GM23248 (cell line): ENCODE measurements around the gene TXNRD2.

Experiments
- EZH2 ChIP-seq: fragments of 200-600 bp; sonication (generic); IDR thresholded peaks from 2 replicates; pipeline ENCODE4 v1.6.1; 2018; ENCODE audit warnings: antibody characterized with exemption, mild to moderate bottlenecking; ENCODE audit not compliant: insufficient read depth, poor library complexity, severe bottlenecking
- EZH2phosphoT487 ChIP-seq: fragments of 200-600 bp; sonication (generic); IDR thresholded peaks from 2 replicates; pipeline ENCODE4 v1.6.1; 2018; ENCODE audit warnings: antibody characterized with exemption, moderate library complexity, mild to moderate bottlenecking, low read depth; ENCODE audit not compliant: insufficient read depth

DNA sequence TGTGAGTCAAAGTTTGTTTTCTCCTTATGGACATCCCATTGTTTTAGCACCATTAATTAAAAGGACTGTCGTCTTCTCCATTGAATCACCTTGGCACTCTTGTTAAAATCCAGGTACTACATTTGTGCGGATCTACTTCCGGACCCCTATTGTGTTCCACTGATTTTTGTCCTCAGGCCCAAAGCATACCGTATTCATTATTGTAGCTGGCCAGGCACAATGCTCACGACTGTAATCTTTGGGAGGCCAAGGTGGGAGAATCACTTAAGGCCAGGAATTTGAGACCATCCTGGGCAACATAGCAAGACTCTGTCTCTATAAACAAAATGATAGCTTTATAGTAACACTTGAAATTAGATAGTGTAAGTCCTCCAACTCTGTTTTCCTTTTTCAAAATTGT is 78.0 kb downstream of the TXNRD2 start:
- TF ChIP-seq EZH2 = no peak
- no peak for TF ChIP-seq EZH2phosphoT487
